ENCODE data around the gene PSPN. TPM values are rescaled to one million over a fixed set of nuclear protein-coding genes. Genes with fewer than 3 reads are reported as not detected.

The PSPN gene
- total RNA-seq, 4 donors from 2014 or later = 1.4 to 3.7 (median 1.8) TPM

GRCh38 chr19:6374711-6375410 is 872 bp downstream of the PSPN start:
- no peak overlapping the region for H3K27ac ChIP-seq
- peaks cover 0 to 4% (median 2%) of the 10 kb centered on the region in 4 donors for H3K36me3 ChIP-seq
- H3K4me1 ChIP-seq = peaks cover 5 to 15% (median 9%) of the 10 kb centered on the region in 4 donors
- H3K27me3 ChIP-seq = no peaks in the 10 kb centered on the region
- TF ChIP-seq POLR2A (IDR thresholded peaks at IDR 0.05) = no peak
- 91% methylated on average over 29 of the region's 29 CpGs; no CpG with 5 or more reads in 1 of the 2 donors for WGBS, 2 donors (ENCODE audit: low coverage in 1 of 2)
- in situ Hi-C loops (cut with MboI; ENCODE audit: low pct_ligation_motif_present in 1 of 4, low pct_unique_long_range_greater_than_20kb in 1 of 4, low sequenced_read_pairs in 3 of 4) (no loop called here), intact Hi-C loops (cut with DNase I; ENCODE audit: low total_unique reads) (loop anchor here (2.0 kb wide), 1 partner anchor 48 kb away; no protein-coding TSS in a partner anchor)
- no peak overlapping the region for H3K4me3 ChIP-seq
- H3K9me3 ChIP-seq = no peaks in the 10 kb centered on the region
- DNase-seq = no peak

- H3K4me3 ChIP-seq = no peak overlapping the region
- H3K36me3 ChIP-seq = no peaks in the 10 kb centered on the region
- in situ Hi-C loops (cut with MboI; ENCODE audit: low pct_ligation_motif_present in 1 of 4, low pct_unique_long_range_greater_than_20kb in 1 of 4, low sequenced_read_pairs in 3 of 4) (no loop called here), intact Hi-C loops (cut with DNase I; ENCODE audit: low total_unique reads) (loop anchor here (2.0 kb wide), 1 partner anchor 49 kb away; no protein-coding TSS in a partner anchor)
- H3K27me3 ChIP-seq = no peaks in the 10 kb centered on the region
- H3K4me1 ChIP-seq = peaks cover 5 to 15% (median 9%) of the 10 kb centered on the region in 4 donors
- peak overlapping the region; percentile 92 to 100 (median 98) for H3K27ac ChIP-seq
- no peaks in the 10 kb centered on the region for H3K9me3 ChIP-seq
- DNase-seq = no peak
- TF ChIP-seq EP300 (IDR thresholded peaks at IDR 0.05; ENCODE audit: low read depth) = no peak
- TF ChIP-seq, protein P1, sequence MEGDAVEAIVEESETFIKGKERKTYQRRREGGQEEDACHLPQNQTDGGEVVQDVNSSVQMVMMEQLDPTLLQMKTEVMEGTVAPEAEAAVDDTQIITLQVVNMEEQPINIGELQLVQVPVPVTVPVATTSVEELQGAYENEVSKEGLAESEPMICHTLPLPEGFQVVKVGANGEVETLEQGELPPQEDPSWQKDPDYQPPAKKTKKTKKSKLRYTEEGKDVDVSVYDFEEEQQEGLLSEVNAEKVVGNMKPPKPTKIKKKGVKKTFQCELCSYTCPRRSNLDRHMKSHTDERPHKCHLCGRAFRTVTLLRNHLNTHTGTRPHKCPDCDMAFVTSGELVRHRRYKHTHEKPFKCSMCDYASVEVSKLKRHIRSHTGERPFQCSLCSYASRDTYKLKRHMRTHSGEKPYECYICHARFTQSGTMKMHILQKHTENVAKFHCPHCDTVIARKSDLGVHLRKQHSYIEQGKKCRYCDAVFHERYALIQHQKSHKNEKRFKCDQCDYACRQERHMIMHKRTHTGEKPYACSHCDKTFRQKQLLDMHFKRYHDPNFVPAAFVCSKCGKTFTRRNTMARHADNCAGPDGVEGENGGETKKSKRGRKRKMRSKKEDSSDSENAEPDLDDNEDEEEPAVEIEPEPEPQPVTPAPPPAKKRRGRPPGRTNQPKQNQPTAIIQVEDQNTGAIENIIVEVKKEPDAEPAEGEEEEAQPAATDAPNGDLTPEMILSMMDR (IDR thresholded peaks at IDR 0.05) = no peak
- TF ChIP-seq POLR2AphosphoS5 (IDR thresholded peaks at IDR 0.05) = no peak
- TF ChIP-seq POLR2A (IDR thresholded peaks at IDR 0.05) = no peak
- 81% methylated on average over 21 of the region's 29 CpGs; no CpG with 5 or more reads in 1 of the 2 donors for WGBS, 2 donors (ENCODE audit: low coverage in 1 of 2)
Observed at GRCh38 chr19:6374161-6374709, 1.5 kb downstream of the PSPN start.

DNA sequence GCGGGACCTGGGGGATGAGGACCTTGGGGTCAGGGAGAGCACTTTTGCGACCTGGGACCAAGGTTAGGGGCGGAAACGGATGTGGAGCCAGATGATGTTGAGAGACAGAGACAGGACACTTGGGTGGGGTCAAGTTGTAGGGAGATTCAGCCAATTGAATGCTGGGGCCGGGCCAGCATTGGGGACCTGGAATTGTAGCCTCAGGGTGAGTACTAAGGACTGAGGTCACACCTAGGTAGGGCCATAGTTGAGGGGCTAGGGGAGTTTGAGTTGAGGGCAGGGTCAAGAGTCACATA is 2.0 kb downstream of the PSPN start:
- intact Hi-C loops (cut with DNase I; ENCODE audit: low total_unique reads) = loop anchor here (2.0 kb wide), 1 partner anchor 49 kb away; no protein-coding TSS in a partner anchor
- WGBS, 2 donors (ENCODE audit: low coverage in 1 of 2) = 30% methylated on average over 5 of the region's 5 CpGs; no CpG with 5 or more reads in 1 of the 2 donors
- H3K4me3 ChIP-seq = peak overlapping the region; percentile 11 to 93 (median 44)
- H3K27ac ChIP-seq = peak overlapping the region; percentile 92 to 100 (median 98)
- in situ Hi-C loops (cut with MboI; ENCODE audit: low pct_ligation_motif_present in 1 of 4, low pct_unique_long_range_greater_than_20kb in 1 of 4, low sequenced_read_pairs in 3 of 4) = no loop called here
- H3K9me3 ChIP-seq = no peaks in the 10 kb centered on the region
- H3K27me3 ChIP-seq = no peaks in the 10 kb centered on the region
- H3K4me1 ChIP-seq = peaks cover 5 to 15% (median 9%) of the 10 kb centered on the region in 4 donors
- DNase-seq = no peak
- TF ChIP-seq, protein P1 (IDR thresholded peaks at IDR 0.05) = no peak
- TF ChIP-seq POLR2AphosphoS5 (IDR thresholded peaks at IDR 0.05) (no peak), POLR2A (IDR thresholded peaks at IDR 0.05) (no peak), EP300 (IDR thresholded peaks at IDR 0.05; ENCODE audit: low read depth) (no peak)
- H3K36me3 ChIP-seq = peaks cover 0 to 2% (median 0%) of the 10 kb centered on the region in 4 donors

GRCh38 chr19:6373096-6373812 is 2.5 kb downstream of the PSPN start:
- TF ChIP-seq, protein P1 (IDR thresholded peaks at IDR 0.05) = no peak
- no peak for TF ChIP-seq POLR2A (IDR thresholded peaks at IDR 0.05)
- TF ChIP-seq POLR2AphosphoS5 (IDR thresholded peaks at IDR 0.05) = no peak
- no peak for TF ChIP-seq EP300 (IDR thresholded peaks at IDR 0.05; ENCODE audit: low read depth)
- Histone ChIP-seq H3K27ac (peak overlapping the region; percentile 92 to 100 (median 98)), H3K9me3 (no peaks in the 10 kb centered on the region), H3K4me3 (peak overlapping the region; percentile 63 to 93 (median 74)), H3K27me3 (no peaks in the 10 kb centered on the region), H3K4me1 (peaks cover 5 to 15% (median 9%) of the 10 kb centered on the region in 4 donors), H3K36me3 (peaks cover 0 to 8% (median 2%) of the 10 kb centered on the region in 4 donors)
- DNase-seq = peak; percentile 100
- intact Hi-C loops (cut with DNase I; ENCODE audit: low total_unique reads) (no loop called here), in situ Hi-C loops (cut with MboI; ENCODE audit: low pct_ligation_motif_present in 1 of 4, low pct_unique_long_range_greater_than_20kb in 1 of 4, low sequenced_read_pairs in 3 of 4) (no loop called here)
- 0 to 1% methylated on average over 3 to 35 of the region's 53 CpGs for WGBS, 2 donors (ENCODE audit: low coverage in 1 of 2)

Data from transverse colon (tissue), 4 donors.